VCaP (cell line): Measurements from ENCODE around the gene TTC1.
A peak's percentile ranks its signal among the peaks of the same experiment; 100 is the strongest.

ENCODE experiments used
- H3K27ac ChIP-seq: fragments of 450-650 bp; 2 replicates; pipeline ENCODE4 v1.5.1; 2017
- TF ChIP-seq, protein P1 (sequence below): fragments of 450-650 bp; conservative IDR thresholded peaks from 2 replicates; pipeline ENCODE4 v1.5.1; 2017; ENCODE audit warnings: mild to moderate bottlenecking, moderate library complexity

TTC1 gene

GRCh38 chr5:160044967-160045366, 36.0 kb downstream of the TTC1 start:
- no peak overlapping the region for H3K27ac ChIP-seq
- TF ChIP-seq, protein P1, sequence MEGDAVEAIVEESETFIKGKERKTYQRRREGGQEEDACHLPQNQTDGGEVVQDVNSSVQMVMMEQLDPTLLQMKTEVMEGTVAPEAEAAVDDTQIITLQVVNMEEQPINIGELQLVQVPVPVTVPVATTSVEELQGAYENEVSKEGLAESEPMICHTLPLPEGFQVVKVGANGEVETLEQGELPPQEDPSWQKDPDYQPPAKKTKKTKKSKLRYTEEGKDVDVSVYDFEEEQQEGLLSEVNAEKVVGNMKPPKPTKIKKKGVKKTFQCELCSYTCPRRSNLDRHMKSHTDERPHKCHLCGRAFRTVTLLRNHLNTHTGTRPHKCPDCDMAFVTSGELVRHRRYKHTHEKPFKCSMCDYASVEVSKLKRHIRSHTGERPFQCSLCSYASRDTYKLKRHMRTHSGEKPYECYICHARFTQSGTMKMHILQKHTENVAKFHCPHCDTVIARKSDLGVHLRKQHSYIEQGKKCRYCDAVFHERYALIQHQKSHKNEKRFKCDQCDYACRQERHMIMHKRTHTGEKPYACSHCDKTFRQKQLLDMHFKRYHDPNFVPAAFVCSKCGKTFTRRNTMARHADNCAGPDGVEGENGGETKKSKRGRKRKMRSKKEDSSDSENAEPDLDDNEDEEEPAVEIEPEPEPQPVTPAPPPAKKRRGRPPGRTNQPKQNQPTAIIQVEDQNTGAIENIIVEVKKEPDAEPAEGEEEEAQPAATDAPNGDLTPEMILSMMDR = no peak

DNA sequence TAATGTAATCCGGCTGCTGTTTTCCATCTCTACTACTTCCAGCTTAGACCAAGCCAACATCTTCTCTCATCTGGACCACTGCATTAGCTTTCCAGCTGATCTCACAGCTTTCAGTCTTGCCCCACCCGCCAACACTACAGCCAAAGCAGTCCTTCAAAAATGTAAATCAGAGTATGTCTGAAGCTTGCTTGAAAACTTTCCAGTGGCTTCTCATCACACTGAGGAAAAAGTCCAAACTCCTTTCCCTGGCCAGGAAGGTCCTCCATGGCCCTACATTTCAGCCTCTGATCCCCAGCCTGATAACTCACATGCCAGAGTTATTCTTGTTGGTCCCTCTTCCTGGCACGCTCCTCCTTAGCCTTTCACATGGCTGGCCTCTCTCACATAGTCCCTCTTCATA, 38.5 kb downstream of the TTC1 start:
- no peak overlapping the region for H3K27ac ChIP-seq
- TF ChIP-seq, protein P1 = no peak

DNA sequence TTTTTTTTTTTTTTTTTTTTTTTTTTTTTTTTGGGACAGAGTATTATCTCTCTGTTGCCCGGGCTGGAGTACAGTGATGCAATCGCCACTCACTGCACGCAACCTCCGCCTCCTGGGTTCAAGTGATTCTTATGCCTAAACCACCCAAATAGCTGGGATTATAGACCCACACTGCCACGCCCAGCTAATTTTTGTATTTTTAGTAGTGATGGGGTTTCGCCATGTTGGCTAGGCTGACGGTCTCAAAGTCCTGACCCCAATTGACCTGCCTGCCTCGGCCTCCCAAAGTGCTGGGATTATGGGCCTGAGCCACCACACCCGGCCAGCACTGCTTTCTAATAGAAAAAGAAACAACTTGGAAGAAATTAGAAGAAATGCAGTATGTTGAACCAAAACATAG, 39.2 kb downstream of the TTC1 start:
- H3K27ac ChIP-seq = peak overlapping the region; percentile 65
- TF ChIP-seq, protein P1 = no peak

DNA sequence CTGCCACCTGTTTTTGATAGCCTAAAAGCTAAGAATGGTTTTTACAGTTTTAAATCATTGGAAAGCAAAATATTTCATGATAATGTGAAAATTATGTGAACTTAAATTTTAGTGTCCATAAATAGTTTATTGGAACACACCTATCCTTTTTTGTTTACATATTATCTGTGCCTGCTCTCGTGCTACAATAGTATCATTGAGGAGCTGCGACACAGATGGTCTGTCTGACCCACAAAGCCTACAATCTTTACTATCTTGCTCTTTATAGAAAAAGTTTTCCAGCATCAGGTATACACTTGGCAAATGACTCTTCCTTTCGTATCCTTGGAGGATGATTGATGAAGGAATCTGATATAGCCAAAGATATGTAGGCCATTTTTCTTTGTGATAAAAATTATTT, 40.2 kb downstream of the TTC1 start:
- peak overlapping the region; percentile 65 for H3K27ac ChIP-seq

DNA sequence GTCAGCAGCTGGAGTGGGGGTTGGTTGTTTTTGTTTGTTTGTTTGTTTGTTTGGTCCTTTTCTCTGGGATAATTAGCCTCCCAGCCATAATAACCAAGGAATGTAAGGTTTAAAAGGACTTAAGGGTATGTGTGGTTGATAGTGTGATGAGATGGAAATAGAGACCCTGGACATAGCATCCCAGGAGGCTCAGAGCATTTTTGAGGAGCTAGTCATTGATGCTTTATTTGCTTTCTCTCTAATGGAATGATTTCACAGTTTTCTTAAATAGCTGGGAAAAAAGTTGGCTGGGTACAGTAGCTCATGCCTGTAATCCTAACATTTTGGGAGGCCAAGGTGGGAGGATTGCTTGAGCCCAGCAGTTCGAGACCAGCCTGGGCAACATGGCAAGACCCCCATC, 45.1 kb downstream of the TTC1 start:
- TF ChIP-seq, protein P1 = no peak
- H3K27ac ChIP-seq = no peak overlapping the region

More for the DNA sequence above, 40.2 kb downstream of the TTC1 start:
- TF ChIP-seq, protein P1 = no peak

DNA sequence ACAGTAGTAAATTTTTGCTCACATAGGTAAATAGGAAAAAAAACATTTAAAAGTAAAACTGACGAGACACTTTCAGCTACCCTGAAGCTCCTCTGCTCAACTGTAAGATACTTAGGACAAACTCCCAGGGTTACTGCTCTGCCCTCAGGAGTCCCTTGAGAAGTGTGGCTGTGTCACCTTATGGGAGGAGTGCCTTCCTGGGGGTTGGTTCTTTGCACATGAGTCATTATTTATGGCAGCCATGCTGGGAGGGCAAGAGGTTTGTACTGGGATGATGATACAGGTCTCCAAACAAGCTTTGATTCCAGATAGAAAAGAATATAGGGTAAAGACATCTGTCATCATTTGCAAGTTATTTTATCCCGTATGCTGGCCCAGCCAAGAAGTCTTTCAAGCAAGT, 45.9 kb downstream of the TTC1 start:
- no peak overlapping the region for H3K27ac ChIP-seq
- TF ChIP-seq, protein P1 = no peak

DNA sequence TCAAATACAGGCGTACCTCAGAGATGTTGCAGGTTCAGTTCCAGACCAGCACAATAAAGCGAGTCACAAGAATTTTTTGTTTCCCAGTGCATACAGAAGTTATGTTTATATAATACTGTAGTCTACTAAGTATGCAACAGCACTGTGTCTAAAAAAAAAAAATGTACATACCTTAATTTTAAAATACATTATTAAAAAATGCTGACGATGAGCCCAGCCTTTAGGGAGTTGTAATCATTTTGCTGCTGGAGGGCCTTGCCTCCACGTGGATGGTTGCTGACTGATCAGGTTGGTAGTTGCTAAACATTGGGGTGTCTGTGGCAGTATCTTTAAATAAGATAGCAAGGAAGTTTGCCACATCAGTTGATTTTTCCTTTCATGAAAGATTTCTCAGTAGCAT, 48.3 kb downstream of the TTC1 start:
- no peak overlapping the region for H3K27ac ChIP-seq
- TF ChIP-seq, protein P1 = no peak

GRCh38 chr5:160060001-160060400, 51.1 kb downstream of the TTC1 start:
- TF ChIP-seq, protein P1 = no peak
- no peak overlapping the region for H3K27ac ChIP-seq
